CD4-positive, alpha-beta T cell treated with Interleukin-6 for 4 hours (primary cell): ENCODE measurements around the gene MAN1B1.
"Not testable (repeated sequence)": the region's sequence is repeated elsewhere in the genome, so short reads cannot be mapped to it uniquely, and the experiment has no call there.

ENCODE experiments used
- DNase-seq: peaks from one replicate; pipeline ENCODE4 v3.0.0-alpha.2; 2020; ENCODE audit warnings: mixed read lengths

Gene MAN1B1

GRCh38 chr9:137129456-137130175, 42.8 kb downstream of the MAN1B1 start:
- peak; percentile 93 for DNase-seq

GRCh38 chr9:137130176-137130755, 43.5 kb downstream of the MAN1B1 start:
- DNase-seq: no peak

- DNase-seq: no peak
These were observed 47.4 kb downstream of the MAN1B1 start for GRCh38 chr9:137134191-137134590.

GRCh38 chr9:137135154-137135553, 48.4 kb downstream of the MAN1B1 start:
- DNase-seq: not testable (repeated sequence)

- no peak for DNase-seq
These were observed 49.6 kb downstream of the MAN1B1 start for GRCh38 chr9:137136261-137136880.

GRCh38 chr9:137136881-137137607, 50.3 kb downstream of the MAN1B1 start:
- no peak for DNase-seq

- DNase-seq: no peak
These were observed 51.4 kb downstream of the MAN1B1 start for GRCh38 chr9:137138058-137138721.

GRCh38 chr9:137138722-137139467, 52.1 kb downstream of the MAN1B1 start, which contains the start of gene GRIN1:
GRIN1 (plus strand) TSS chr9:137139154; CDS start chr9:137139487, 333 bp downstream.
- peak; percentile 47 for DNase-seq

- no peak for DNase-seq
These were observed 52.8 kb downstream of the MAN1B1 start for GRCh38 chr9:137139468-137140150.

- DNase-seq: no peak
These were observed 53.6 kb downstream of the MAN1B1 start for GRCh38 chr9:137140151-137141012.

- no peak for DNase-seq
These were observed 54.4 kb downstream of the MAN1B1 start for GRCh38 chr9:137141050-137141810.

- no peak for DNase-seq
These were observed 55.5 kb downstream of the MAN1B1 start for GRCh38 chr9:137141976-137142936.

- DNase-seq: no peak
These were observed 56.7 kb downstream of the MAN1B1 start for GRCh38 chr9:137143459-137143858.

GRCh38 chr9:137145731-137146526, 59.1 kb downstream of the MAN1B1 start:
- no peak for DNase-seq

- no peak for DNase-seq
These were observed 59.7 kb downstream of the MAN1B1 start for GRCh38 chr9:137146527-137146918.

GRCh38 chr9:137147091-137147792, 60.5 kb downstream of the MAN1B1 start:
- no peak for DNase-seq

- DNase-seq: no peak
These were observed 61.0 kb downstream of the MAN1B1 start for GRCh38 chr9:137147793-137148160.
